Activated CD4-positive, CD25-positive, alpha-beta regulatory T cell treated with anti-CD3 and anti-CD28 coated beads, Interleukin-2, amount 50 U/mL, for 72 hours (primary cell): ENCODE measurements around the gene GLRX.

Source experiments
- DNase-seq: peaks from one replicate; pipeline ENCODE4 v3.0.0; 2021

Gene GLRX

DNA sequence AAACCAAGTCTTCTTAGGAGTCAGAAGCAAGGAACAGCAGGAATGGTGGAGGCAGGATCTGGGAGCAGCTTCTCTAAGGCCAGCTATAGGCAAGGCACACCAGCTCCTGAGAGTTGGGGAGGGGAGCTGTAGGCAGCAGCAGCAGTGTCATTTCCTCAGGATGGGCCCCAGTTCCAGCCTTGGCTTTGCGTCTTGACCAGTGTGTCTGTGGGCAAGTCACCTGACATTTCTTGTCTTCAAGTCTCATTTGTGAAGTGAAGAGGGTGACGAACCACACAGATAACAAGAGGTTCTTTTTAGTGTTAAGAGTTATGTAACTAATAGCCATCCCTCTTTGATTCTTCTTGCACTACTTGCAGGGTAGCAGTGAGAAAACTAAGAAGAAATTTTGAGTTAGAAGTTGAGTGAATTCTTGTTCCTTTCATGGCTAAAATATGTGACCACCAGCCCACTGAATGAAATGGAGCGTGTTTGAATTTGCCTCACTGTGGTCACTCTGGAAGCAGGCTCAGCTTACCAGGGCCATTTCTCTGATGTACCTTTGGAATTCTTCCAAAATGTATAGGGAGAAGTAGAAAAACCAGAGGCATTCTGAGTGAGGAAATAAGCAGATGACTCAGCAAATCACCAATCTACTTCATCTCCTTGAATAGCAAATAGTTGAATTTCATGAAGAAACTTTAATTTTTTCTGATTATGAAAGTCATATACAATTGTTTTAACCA, 49.0 kb downstream of the GLRX start:
- DNase-seq = no peak

DNA sequence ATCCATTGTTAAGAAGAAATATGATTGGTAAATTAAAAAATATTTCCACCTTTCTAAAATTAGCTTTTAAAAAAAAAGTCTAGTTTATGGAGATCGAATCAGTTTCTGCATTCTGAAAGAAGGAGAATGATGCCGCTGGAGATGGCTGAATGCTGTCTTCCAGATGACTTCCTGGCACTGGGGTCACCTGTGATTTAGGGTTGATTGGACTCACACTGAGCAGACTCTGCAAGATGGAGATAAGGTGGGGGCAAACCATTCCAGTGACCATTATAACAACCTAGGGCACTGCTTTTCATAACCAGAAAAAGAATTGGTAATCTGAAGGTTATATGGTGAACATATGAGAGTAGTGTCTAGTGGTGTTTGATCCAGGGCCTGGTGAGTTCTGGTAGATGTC, 50.6 kb downstream of the GLRX start:
- DNase-seq = no peak

DNA sequence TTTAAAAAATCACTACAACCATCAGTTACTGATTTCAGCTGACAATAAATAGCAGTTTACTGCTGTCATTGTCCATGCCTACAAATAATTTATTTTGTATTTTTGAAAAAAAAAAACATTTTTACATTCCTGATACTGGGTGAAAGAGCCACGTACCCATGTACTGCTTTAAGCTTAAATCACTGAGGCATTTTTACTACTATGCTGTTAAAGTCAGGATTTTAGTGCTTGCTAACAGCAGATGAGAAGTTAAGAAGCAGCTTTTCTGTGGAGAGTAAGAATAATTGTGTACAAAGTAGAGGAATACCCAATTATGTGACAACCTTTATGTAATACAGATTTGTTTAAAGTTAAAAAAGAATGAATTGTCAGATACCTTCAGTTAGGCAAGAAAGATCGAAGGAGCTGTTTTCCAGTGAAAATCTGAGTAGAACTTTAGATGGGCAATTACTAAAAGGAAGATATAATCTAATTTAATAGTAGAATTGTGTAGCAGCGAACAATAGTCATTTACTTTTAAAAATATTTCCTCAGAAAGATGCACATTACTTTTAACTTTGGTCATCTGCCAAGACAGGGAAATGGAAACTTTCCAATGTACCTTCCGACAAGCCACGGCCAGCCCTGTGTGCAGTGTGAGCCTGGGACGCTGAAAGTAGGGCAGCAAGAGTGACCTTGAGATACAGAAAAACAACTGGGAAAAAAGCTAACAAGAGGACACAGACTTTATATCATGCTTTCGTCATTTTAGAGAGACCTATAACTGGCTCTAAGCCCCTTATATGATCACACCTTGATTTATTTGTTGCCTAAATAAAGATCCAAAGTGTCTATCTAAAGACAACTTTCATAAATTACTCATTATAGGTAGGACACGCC, 51.5 kb downstream of the GLRX start:
- no peak for DNase-seq

DNA sequence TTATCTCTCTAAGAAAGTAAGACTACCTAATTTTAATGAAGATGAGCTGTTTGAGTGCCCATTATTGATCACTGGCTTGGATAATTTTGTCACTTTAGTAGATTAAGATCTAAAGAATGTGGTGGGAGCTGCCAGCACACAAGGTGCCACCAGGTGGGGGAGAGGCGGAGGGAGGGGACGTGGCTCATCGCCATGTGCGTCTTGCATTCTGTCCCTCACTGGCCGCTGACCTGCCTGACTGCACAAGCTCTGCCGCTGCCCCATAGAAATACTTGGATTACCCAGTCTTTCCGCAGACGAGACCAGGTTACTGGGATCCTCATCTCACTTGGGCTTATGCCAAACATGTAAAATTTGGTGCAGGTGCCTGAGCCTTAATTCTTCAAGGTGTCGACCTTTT, 53.8 kb downstream of the GLRX start:
- no peak for DNase-seq

DNA sequence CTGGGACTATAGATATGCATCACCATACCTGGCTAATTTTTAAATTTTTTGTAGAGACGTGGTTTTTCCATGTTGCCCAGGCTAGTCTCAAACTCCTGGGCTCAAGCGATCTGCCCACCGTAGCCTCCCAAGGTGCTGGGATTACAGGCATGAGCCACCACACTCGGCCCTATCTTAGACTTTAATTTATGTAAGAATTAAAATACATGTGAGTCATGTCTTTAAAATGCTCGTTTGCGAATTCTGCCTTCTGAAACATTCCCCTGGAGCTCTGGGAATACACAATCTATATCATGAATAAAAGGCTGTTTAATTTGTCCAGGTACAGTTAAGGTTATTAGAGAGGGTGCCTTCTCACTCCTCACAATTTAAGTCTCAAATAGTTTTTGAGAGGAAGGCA, 58.6 kb downstream of the GLRX start:
- no peak for DNase-seq
